Kidney (tissue), 22 donors: ENCODE data around the gene KCTD4. TPM values are rescaled to one million over a fixed set of nuclear protein-coding genes. Genes with fewer than 3 reads are reported as not detected.
"Not testable (repeated sequence)": the region's sequence is repeated elsewhere in the genome, so short reads cannot be mapped to it uniquely, and the experiment has no call there.

ENCODE experiments used
- DNase-seq, 5 donors: peaks; one replicate each; pipeline ENCODE4 v3.0.0-alpha.2; 2013 to 2020
- FAIRE-seq: peaks from 2 replicates; lab custom pipeline; 2012; peaks lifted over from hg19 to GRCh38; lab: Jason Lieb, UNC
- H3K27ac ChIP-seq, 2 donors: one replicate each; pipeline ENCODE4 v1.7.0; 2013; ENCODE audit warnings: low read depth in 2 of 2, low read length in 2 of 2, inconsistent platforms in 1 of 2
- H3K27me3 ChIP-seq: one replicate; pipeline ENCODE4 v1.7.1; 2013; ENCODE audit warnings: low read length, inconsistent platforms; ENCODE audit not compliant: control insufficient read depth, insufficient read depth
- H3K36me3 ChIP-seq, 3 donors: one replicate each; pipeline versions ENCODE4 v1.7.0 to v1.7.1; 2013; ENCODE audit warnings: low read length in 3 of 3, control low read depth in 1 of 3, inconsistent platforms in 1 of 3; ENCODE audit not compliant: insufficient read depth in 3 of 3, control insufficient read depth in 2 of 3
- H3K4me1 ChIP-seq, 3 donors: one replicate each; pipeline versions ENCODE4 v1.7.0 to v1.7.1; 2013; ENCODE audit warnings: low read length in 3 of 3, inconsistent platforms in 1 of 3, low read depth in 1 of 3; ENCODE audit not compliant: control insufficient read depth in 2 of 3, insufficient read depth in 2 of 3
- H3K4me3 ChIP-seq, 3 donors: one replicate each; pipeline versions ENCODE4 v1.7.0 to v1.8.1; 2013; ENCODE audit warnings: low read length in 3 of 3, control low read depth in 1 of 3, inconsistent platforms in 1 of 3
- H3K9ac ChIP-seq, 3 donors: one replicate each; pipeline versions ENCODE4 v1.7.0 to v1.7.1; 2013; ENCODE audit warnings: low read length in 3 of 3, control low read depth in 1 of 3, inconsistent platforms in 1 of 3
- H3K9me3 ChIP-seq, 3 donors: one replicate each; pipeline versions ENCODE4 v1.7.0 to v1.7.1; 2013; ENCODE audit warnings: low read length in 3 of 3, control low read depth in 1 of 3, inconsistent platforms in 1 of 3; ENCODE audit not compliant: control insufficient read depth in 2 of 3, insufficient read depth in 1 of 3
- intact Hi-C: fragments of 100-400 bp; cut with DNase I; formaldehyde crosslinking; loops from one replicate; pipeline ENCODE4 v1.11.1; 2022
- long read RNA-seq, 10 donors: library from polyadenylated mRNA in 1 of 10; unstranded in 1 of 10; transcript quantifications; one replicate each; pipeline ENCODE4 v2.0.0 and lab custom pipeline, GENCODE V29; 2021 to 2026
- polyA plus RNA-seq: library from polyadenylated mRNA; stranded (reverse); fragments of 350-450 nt; fragmentation: Illumina TruSeq; extraction: RNeasy Lipid Tissue Mini Kit (QIAGEN cat#74804); gene quantifications from one replicate; pipeline ENCODE4 v1.2.3, GENCODE V29; 2014; ENCODE audit warnings: low read depth, low replicate concordance; ENCODE audit not compliant: insufficient read depth
- total RNA-seq: library from RNA; stranded (reverse); fragmentation: NEBNext Ultra II Directional; extraction: Animal tissue kit (Norgen Biotek cat#: 25700); gene quantifications from one replicate; pipeline ENCODE4 v1.2.1, GENCODE V29; 2021
- TF ChIP-seq, protein P1 (sequence below): IDR thresholded peaks from 3 replicates; pipeline ENCODE4 v1.5.1; 2012; ENCODE audit warnings: mild to moderate bottlenecking, moderate library complexity, borderline replicate concordance; ENCODE audit not compliant: insufficient read depth; ENCODE audit errors: extremely low read depth
- donor health status: control.
- donor health status: control.
- donor health status: control.
- donor health status: control.
- donor health status: control.
- donor health status: DM: yes; HTN: yes; CAD: no.
- donor health status: Normal renal cell carcinoma (clear cell type).

The KCTD4 gene
- total RNA-seq, result 0.22 TPM
- 0.34 TPM for polyA plus RNA-seq
- long read RNA-seq, donor 1, partial matches to known transcripts, result 33 of 66 reads
- long read RNA-seq, donor 1, other reads (novel, unspliced or antisense), result 31 of 66 reads
- long read RNA-seq, donor 2, result 0 reads
- long read RNA-seq, donor 3, partial matches to known transcripts, result 0 of 1 reads
- long read RNA-seq, donor 3, other reads (novel, unspliced or antisense), result 0 of 1 reads
- long read RNA-seq, donor 4, result 0 reads
- long read RNA-seq, donor 5, result 0 reads
- long read RNA-seq, donor 6, partial matches to known transcripts, result 45 of 69 reads
- long read RNA-seq, donor 6, other reads (novel, unspliced or antisense), result 21 of 69 reads
- long read RNA-seq, donor 7, result 0 reads
- long read RNA-seq, donor 8, partial matches to known transcripts, result 100 of 101 reads
- long read RNA-seq, donor 8, other reads (novel, unspliced or antisense), result 0 of 101 reads
- long read RNA-seq, donor 9, result 0 reads
- long read RNA-seq, donor 10, partial matches to known transcripts, result 0 of 1 reads
- long read RNA-seq, donor 10, other reads (novel, unspliced or antisense), result 0 of 1 reads

DNA sequence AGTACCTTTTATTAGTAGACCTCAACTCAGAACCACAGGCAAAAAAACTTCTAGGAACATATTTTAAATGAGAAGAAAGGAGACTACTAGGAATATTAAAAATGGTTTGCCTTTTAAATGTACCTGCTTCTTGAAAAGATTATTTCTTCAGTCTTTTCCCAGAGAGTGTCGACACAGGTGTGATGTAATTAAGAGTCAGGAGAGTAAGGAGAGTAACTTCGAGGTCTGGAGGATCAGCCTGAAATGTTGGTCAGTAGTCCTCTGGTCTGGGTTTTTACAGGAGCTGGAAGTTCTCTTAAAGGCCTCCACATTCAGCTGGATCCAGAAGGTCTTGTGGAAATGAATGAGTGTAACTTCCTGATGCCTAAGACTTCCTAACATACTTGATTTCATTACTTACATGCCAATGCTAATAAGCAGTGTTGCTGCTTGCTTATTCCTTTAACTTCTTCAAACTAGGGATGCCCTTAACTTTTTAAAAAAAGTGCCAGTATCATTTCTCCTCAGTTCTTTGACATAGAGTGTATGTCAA lies at the start of gene KCTD4:
Gene KCTD4 (minus strand): TSS at position 345 of the 532 bp plus-strand sequence. CDS start 6,478 bp downstream, outside the sequence.
- no peak within 1 kb of the TSS for H3K9ac ChIP-seq
- FAIRE-seq, result no peak

DNA sequence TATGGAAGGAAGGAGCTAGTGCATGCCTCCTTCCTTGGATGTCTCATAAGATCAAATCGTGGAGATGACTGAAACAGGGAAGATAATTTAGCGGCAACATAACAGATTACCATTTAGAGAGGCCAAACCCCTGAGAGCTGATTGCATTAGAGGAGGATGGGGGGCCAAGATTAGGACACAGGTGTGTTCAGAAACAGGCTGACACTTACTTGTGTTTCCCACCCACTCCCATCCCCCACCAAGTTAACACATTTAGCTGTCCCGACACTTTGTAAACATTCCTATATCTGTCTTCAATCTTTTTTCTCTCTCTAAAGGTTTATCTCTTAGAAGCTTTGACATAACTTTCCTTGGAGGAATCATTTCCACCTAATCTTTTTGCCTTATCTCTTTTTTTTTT lies 48.8 kb upstream of the KCTD4 start:
- FAIRE-seq, result no peak
- no peaks in the 10 kb centered on the region for H3K9me3 ChIP-seq
- no peak overlapping the region for H3K27ac ChIP-seq
- no peaks in the 10 kb centered on the region for H3K4me1 ChIP-seq
- H3K36me3 ChIP-seq, result peaks cover 0 to 4% (median 3%) of the 10 kb centered on the region in 3 donors
- TF ChIP-seq, protein P1, sequence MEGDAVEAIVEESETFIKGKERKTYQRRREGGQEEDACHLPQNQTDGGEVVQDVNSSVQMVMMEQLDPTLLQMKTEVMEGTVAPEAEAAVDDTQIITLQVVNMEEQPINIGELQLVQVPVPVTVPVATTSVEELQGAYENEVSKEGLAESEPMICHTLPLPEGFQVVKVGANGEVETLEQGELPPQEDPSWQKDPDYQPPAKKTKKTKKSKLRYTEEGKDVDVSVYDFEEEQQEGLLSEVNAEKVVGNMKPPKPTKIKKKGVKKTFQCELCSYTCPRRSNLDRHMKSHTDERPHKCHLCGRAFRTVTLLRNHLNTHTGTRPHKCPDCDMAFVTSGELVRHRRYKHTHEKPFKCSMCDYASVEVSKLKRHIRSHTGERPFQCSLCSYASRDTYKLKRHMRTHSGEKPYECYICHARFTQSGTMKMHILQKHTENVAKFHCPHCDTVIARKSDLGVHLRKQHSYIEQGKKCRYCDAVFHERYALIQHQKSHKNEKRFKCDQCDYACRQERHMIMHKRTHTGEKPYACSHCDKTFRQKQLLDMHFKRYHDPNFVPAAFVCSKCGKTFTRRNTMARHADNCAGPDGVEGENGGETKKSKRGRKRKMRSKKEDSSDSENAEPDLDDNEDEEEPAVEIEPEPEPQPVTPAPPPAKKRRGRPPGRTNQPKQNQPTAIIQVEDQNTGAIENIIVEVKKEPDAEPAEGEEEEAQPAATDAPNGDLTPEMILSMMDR, result no peak
- no peak overlapping the region for H3K4me3 ChIP-seq
- H3K9ac ChIP-seq, result no peak overlapping the region
- intact Hi-C loops, result no loop called here
- no peaks in the 10 kb centered on the region for H3K27me3 ChIP-seq
- no peak for DNase-seq

More for the DNA sequence above, at the start of gene KCTD4:
- no peak for DNase-seq
- Histone ChIP-seq H3K9me3 (no peaks in the 10 kb centered on the region), H3K4me1 (no peaks in the 10 kb centered on the region), H3K27ac (no peak within 1 kb of the TSS), H3K36me3 (no peaks in the 10 kb centered on the region), H3K4me3 (no peak within 1 kb of the TSS), H3K27me3 (no peaks in the 10 kb centered on the region)
- TF ChIP-seq, protein P1, result no peak
- intact Hi-C loops, result no loop called here

DNA sequence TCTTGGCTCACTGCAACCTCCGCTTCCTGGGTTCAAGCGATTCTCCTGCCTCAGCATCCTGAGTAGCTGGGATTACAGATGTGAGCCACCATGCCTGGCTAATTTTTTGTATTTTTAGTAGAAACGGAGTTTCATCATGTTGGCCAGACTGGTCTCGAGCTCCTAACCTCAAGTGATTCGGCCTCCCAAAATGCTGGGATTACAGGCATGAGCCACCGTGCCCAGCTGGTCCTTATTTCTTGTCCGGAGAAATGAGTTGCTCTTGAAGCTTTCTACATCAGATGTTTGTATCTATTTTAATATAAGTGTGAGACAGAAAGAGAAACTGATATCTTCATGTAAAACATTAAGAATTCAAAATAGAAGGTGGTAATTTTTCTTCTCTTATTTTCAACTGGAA lies 43.9 kb upstream of the KCTD4 start:
- DNase-seq, H3K27me3 ChIP-seq, H3K36me3 ChIP-seq, H3K4me3 ChIP-seq, H3K27ac ChIP-seq, H3K4me1 ChIP-seq, H3K9me3 ChIP-seq, intact Hi-C loops, FAIRE-seq, H3K9ac ChIP-seq: not testable (repeated sequence)

DNA sequence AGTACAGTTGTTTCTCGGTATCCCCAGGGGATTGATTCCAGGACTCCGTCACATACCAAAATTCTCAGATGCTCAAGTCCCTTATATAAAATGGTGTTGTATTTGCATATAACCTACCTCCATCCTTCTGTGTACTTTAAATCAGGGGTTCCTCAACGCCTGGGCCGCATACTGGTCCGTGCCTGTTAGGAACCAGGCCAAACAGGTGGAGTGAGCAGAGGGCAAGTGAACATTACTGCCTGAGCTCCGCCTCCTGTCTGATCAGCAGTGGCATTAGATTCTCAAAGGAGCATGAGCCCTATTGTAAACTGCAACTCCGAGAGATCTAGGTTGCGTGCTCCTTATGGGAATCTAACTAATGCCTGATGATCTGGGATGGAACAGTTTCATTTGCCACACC lies 42.2 kb upstream of the KCTD4 start:
- Histone ChIP-seq H3K4me1 (peaks cover 0 to 5% (median 0%) of the 10 kb centered on the region in 3 donors), H3K36me3 (no peaks in the 10 kb centered on the region), H3K27me3 (no peaks in the 10 kb centered on the region), H3K4me3 (no peak overlapping the region), H3K9ac (no peak overlapping the region), H3K9me3 (no peaks in the 10 kb centered on the region), H3K27ac (no peak overlapping the region)
- intact Hi-C loops, result no loop called here
- TF ChIP-seq, protein P1, result no peak
- no peak for DNase-seq
- no peak for FAIRE-seq
